CD4-positive, alpha-beta T cell treated with Interleukin-15 for 1 hour (primary cell): ENCODE results near the gene IRX5.

ENCODE experiments used
- DNase-seq: peaks from one replicate; pipeline ENCODE4 v3.0.0-alpha.2; 2020

The IRX5 gene

GRCh38 chr16:54953461-54953860, 22.8 kb downstream of the IRX5 start:
- DNase-seq, result no peak

DNA sequence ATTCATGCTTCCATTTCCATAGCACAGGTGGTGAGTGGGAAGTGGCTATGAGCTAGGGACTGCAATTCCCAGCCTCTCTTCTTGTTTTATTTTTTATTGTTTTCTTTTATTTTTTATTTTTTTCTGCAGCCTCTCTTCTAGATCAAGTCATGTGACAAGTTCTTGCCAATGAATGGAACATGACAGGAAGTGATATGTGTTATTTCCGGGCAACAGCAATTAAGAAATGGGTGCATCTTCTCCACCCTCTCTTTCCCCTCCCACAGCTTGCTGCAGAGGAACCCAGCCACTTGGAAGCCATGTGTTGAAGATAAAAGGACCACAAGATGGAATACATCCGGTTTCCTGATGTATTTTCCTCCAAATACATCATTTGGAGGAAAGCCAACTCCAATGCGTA, 23.6 kb downstream of the IRX5 start:
- no peak for DNase-seq

- no peak for DNase-seq
These were observed 25.1 kb downstream of the IRX5 start for GRCh38 chr16:54955757-54956156.

GRCh38 chr16:54957403-54958166, 26.9 kb downstream of the IRX5 start:
- no peak for DNase-seq

GRCh38 chr16:54962045-54962444, 31.4 kb downstream of the IRX5 start:
- DNase-seq, result no peak

DNA sequence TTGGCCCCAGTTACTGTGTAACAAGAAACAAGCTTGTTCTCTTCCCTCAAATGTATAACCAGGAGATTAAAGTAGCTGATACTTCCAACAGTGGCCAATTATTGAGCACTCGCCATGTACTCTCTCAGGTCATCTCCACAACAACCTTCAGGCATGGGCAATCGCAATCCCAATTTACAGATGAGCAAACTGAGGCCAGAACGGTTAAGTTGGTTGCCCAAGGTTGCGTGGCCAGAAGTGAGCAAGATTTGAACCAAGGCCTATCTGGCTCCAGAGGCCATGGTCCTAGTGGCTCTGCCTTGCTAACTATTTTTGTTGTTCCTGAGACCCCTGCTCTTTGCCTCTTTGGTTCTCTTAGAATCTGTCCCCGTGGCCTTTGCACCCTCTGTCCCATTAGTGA, 33.6 kb downstream of the IRX5 start:
- no peak for DNase-seq

DNA sequence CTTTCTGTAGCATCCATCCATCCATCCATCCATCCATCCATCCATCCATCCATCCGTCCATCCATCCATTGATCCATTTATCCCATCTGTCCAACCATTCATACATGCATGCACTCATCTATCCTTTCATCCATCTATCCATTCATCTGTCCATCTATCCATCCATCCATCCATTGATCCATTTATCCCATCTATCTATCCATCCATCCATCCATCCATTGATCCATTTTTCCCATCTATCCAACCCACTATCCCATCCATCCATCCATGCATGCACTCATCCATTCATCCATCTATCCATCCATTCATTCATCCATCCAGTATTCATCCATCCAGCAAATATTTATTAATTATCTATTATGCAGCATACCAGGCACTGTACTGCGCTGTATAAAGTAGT, 34.8 kb downstream of the IRX5 start:
- DNase-seq, result no peak

DNA sequence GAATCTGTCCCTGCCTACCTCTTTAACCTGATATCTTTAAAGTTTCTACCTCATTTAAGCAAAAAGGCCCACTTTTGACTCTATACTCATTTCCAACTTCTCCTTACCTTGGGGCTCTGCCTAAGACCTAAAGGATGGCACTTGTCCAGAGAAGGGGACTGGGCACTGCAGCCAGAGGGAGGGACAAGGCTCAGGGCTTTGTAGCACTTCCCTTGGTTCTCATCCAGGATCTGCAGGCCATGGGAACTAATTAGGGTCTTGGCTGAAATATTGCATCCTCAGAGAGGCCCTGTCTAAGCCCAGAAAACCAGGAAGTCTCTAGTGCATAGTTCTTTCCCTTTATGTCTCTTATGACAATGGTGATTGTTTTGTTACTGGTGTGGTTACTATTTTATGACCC, 37.3 kb downstream of the IRX5 start:
- no peak for DNase-seq

- no peak for DNase-seq
These were observed 38.1 kb downstream of the IRX5 start for GRCh38 chr16:54968784-54969183.

DNA sequence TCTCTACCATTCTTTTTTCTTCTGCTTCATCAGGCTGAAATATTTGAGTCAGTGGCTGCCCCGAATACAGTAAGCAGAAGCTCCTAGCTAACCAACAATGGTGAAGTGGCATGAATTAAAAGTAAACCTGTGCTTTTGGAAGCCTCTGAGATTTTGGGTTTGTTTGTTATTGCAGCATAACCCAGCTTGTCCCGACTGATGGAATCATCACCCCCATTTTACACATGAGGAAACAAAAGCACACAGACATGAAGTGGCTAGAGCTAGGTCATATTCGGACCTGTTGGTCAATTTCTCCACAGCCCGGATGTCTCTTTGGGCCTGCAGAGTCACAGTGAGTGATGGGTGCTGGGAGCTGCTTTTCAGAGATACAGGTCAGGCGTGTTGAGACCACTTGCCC, 39.4 kb downstream of the IRX5 start:
- DNase-seq, result no peak

GRCh38 chr16:54974367-54974766, 43.7 kb downstream of the IRX5 start:
- DNase-seq, result no peak

DNA sequence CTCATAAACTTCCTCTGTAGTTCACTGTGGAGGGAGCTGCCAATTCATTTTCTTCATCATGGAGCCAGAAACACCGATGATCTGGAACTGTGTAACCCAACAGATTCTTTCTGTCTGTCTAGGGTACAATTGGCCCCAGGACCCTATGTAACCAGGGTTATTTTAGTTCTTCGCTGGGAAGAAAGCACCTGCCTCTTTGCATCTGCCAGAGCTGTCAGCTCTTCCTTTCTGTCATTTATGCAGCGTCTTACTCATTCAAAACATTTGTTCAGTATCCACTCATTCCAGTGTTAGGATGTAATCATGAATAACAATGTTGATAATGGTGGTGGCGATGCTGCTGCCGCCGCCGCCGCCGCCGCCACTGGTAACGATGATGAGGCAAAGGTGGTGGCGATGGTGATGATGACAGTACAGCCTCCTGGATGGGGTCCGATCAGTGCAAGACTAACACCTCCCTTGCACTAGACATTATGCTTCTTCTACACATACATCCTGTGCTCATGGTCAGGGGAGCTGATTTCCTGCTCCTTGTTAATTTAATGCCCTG, 46.1 kb downstream of the IRX5 start:
- no peak for DNase-seq

GRCh38 chr16:54977211-54977610, 46.5 kb downstream of the IRX5 start:
- DNase-seq, result no peak

GRCh38 chr16:54980821-54981220, 50.2 kb downstream of the IRX5 start:
- DNase-seq, result no peak
